OCI-LY3 (cell line): ENCODE data around the gene L3MBTL3.

Experiments used
- H2AFZ ChIP-seq: fragments of 200-600, 300-600 bp; shearing (Covaris generic); 2 replicates; pipeline ENCODE4 v1.6.0; 2014; ENCODE audit warnings: antibody characterized with exemption, low read depth, low read length
- H3K27ac ChIP-seq: fragments of 200-600, 300-600 bp; sonication (generic); 2 replicates; pipeline ENCODE4 v1.5.1; 2014; ENCODE audit warnings: mild to moderate bottlenecking, low read length, moderate library complexity, mixed read lengths
- H3K27me3 ChIP-seq: fragments of 200-600, 300-600 bp; sonication (generic); 2 replicates; pipeline ENCODE4 v1.6.1; 2014; ENCODE audit warnings: low read depth, low read length, mixed read lengths
- H3K36me3 ChIP-seq: fragments of 200-600, 300-600 bp; sonication (generic); replicated peaks from 2 replicates; pipeline ENCODE3; 2014; ENCODE audit warnings: low read depth, low read length, mixed read lengths
- H3K4me1 ChIP-seq: fragments of 300-600, 200-600 bp; sonication (generic); 2 replicates; pipeline ENCODE4 v1.6.1; 2014; ENCODE audit warnings: low read length, mixed read lengths
- H3K4me2 ChIP-seq: fragments of 200-600, 300-600 bp; sonication (generic); 2 replicates; pipeline ENCODE4 v1.6.1; 2014; ENCODE audit warnings: low read length, mixed read lengths
- H3K4me3 ChIP-seq: fragments of 300-600, 200-600 bp; sonication (generic); 2 replicates; pipeline ENCODE4 v1.5.1; 2014; ENCODE audit warnings: antibody characterized with exemption, mild to moderate bottlenecking, low read length, moderate library complexity
- H3K79me2 ChIP-seq: fragments of 300-600, 200-600 bp; shearing (Covaris generic); 2 replicates; pipeline ENCODE4 v1.6.1; 2014; ENCODE audit warnings: mild to moderate bottlenecking, low read length, mixed read lengths
- H3K9ac ChIP-seq: fragments of 300-600, 200-600 bp; shearing (Covaris generic); 2 replicates; pipeline ENCODE4 v1.6.0; 2014; ENCODE audit warnings: mild to moderate bottlenecking, low read length, moderate library complexity
- H3K9me3 ChIP-seq: fragments of 200-600, 300-600 bp; shearing (Covaris generic); 2 replicates; pipeline ENCODE4 v1.6.1; 2014; ENCODE audit warnings: low read length, mixed read lengths; ENCODE audit not compliant: insufficient read depth
- H4K20me1 ChIP-seq: fragments of 200-600, 300-600 bp; sonication (generic); 2 replicates; pipeline ENCODE4 v1.6.1; 2016; ENCODE audit warnings: low read length, mixed read lengths; ENCODE audit not compliant: insufficient read depth
- EZH2phosphoT487 ChIP-seq: fragments of 200-600 bp; shearing (Covaris generic); IDR thresholded peaks from 2 replicates; pipeline ENCODE4 v1.6.1; 2018; ENCODE audit warnings: antibody characterized with exemption, mixed run types, low read depth
- TF ChIP-seq, protein P1 (sequence below): fragments of 200-600, 300-600 bp; sonication (generic); IDR thresholded peaks from 2 replicates; pipeline ENCODE4 v1.5.1; 2014; ENCODE audit warnings: antibody characterized with exemption, low read length, low read depth

L3MBTL3 gene

DNA sequence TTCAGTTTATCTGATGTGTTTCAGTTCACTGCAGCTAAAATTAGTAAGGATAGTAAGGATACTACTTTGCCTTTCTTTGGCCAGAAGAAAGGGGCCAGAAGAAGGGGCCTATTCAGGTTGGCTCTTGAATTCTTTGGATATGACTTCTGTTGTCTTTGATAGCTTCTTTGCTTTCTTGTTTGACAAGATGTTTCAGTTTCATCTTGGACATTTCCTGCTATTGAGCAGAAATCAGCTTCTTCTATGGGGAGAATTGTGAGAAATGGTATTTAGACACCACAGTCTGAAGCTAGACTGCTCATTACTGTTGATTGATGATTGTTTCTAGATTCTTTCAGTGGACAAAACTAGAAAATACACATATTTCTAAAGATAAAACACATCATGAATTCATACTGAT lies 23.2 kb downstream of the L3MBTL3 start:
- no peak overlapping the region for H3K4me3 ChIP-seq
- H3K9ac ChIP-seq, result no peak overlapping the region
- no peaks in the 10 kb centered on the region for H3K27me3 ChIP-seq
- no peak overlapping the region for H3K4me2 ChIP-seq
- H3K36me3 ChIP-seq, result no peaks in the 10 kb centered on the region
- no peak for TF ChIP-seq EZH2phosphoT487
- TF ChIP-seq, protein P1, sequence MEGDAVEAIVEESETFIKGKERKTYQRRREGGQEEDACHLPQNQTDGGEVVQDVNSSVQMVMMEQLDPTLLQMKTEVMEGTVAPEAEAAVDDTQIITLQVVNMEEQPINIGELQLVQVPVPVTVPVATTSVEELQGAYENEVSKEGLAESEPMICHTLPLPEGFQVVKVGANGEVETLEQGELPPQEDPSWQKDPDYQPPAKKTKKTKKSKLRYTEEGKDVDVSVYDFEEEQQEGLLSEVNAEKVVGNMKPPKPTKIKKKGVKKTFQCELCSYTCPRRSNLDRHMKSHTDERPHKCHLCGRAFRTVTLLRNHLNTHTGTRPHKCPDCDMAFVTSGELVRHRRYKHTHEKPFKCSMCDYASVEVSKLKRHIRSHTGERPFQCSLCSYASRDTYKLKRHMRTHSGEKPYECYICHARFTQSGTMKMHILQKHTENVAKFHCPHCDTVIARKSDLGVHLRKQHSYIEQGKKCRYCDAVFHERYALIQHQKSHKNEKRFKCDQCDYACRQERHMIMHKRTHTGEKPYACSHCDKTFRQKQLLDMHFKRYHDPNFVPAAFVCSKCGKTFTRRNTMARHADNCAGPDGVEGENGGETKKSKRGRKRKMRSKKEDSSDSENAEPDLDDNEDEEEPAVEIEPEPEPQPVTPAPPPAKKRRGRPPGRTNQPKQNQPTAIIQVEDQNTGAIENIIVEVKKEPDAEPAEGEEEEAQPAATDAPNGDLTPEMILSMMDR, result no peak
- H4K20me1 ChIP-seq, result no peaks in the 10 kb centered on the region
- no peak overlapping the region for H2AFZ ChIP-seq
- H3K4me1 ChIP-seq, result no peaks in the 10 kb centered on the region
- H3K79me2 ChIP-seq, result no peaks in the 10 kb centered on the region
- no peaks in the 10 kb centered on the region for H3K9me3 ChIP-seq
- H3K27ac ChIP-seq, result no peak overlapping the region

GRCh38 chr6:130043344-130043743 lies 25.0 kb downstream of the L3MBTL3 start:
- Histone ChIP-seq H3K36me3 (no peaks in the 10 kb centered on the region), H4K20me1 (no peaks in the 10 kb centered on the region), H3K27me3 (no peaks in the 10 kb centered on the region), H3K4me2 (no peak overlapping the region), H3K4me1 (no peaks in the 10 kb centered on the region), H3K9ac (no peak overlapping the region), H2AFZ (no peak overlapping the region), H3K9me3 (no peaks in the 10 kb centered on the region), H3K79me2 (no peaks in the 10 kb centered on the region), H3K27ac (no peak overlapping the region), H3K4me3 (no peak overlapping the region)
- TF ChIP-seq EZH2phosphoT487, result no peak
- TF ChIP-seq, protein P1, result no peak

DNA sequence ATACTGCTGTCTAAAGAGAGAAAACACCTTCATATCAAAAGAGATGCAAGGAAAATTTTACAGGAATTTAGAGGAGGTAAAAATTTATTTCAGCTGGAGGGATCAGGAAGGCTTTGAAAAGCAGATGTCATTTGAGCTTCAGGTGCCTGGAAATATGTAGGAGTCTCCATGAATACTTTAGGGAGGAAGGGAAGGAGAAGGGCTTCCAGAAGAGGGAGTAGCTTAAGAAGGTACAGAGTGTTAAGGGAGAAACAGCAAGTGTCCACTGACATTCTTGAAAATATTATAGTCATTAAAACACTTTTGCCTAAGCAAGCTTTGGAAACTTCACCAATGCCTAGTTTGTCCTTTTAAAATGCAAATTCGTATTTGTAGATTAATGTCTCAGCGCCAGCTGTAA lies 27.2 kb downstream of the L3MBTL3 start:
- Histone ChIP-seq H3K79me2 (no peaks in the 10 kb centered on the region), H2AFZ (no peak overlapping the region), H3K4me2 (no peak overlapping the region), H3K4me1 (peaks cover 10% of the 10 kb centered on the region), H3K27me3 (no peaks in the 10 kb centered on the region), H4K20me1 (no peaks in the 10 kb centered on the region), H3K4me3 (no peak overlapping the region), H3K36me3 (no peaks in the 10 kb centered on the region), H3K27ac (no peak overlapping the region), H3K9me3 (no peaks in the 10 kb centered on the region), H3K9ac (no peak overlapping the region)
- no peak for TF ChIP-seq EZH2phosphoT487
- TF ChIP-seq, protein P1, result no peak

- Histone ChIP-seq H3K27me3 (no peaks in the 10 kb centered on the region), H3K79me2 (no peaks in the 10 kb centered on the region), H3K27ac (no peak overlapping the region), H3K4me3 (no peak overlapping the region), H2AFZ (no peak overlapping the region), H3K4me1 (peaks cover 10% of the 10 kb centered on the region), H3K36me3 (peaks cover 3% of the 10 kb centered on the region), H3K9me3 (no peaks in the 10 kb centered on the region), H3K9ac (no peak overlapping the region), H4K20me1 (no peaks in the 10 kb centered on the region), H3K4me2 (no peak overlapping the region)
- TF ChIP-seq, protein P1, result no peak
- TF ChIP-seq EZH2phosphoT487, result no peak
These were observed 28.3 kb downstream of the L3MBTL3 start for GRCh38 chr6:130046671-130047070.
